B cell (primary cell): Measurements from ENCODE around the gene TLR8.

ENCODE experiments used
- CTCF ChIP-seq: fragments of 200-600 bp; IDR thresholded peaks from one replicate; pipeline ENCODE4 v1.8.0; 2022; ENCODE audit warnings: antibody characterized with exemption, mild to moderate bottlenecking
- EZH2 ChIP-seq: IDR thresholded peaks from 2 replicates; pipeline ENCODE4 v1.6.1; 2012; ENCODE audit warnings: borderline replicate concordance, low read depth, mild to moderate bottlenecking, moderate library complexity, low read length; ENCODE audit not compliant: insufficient read depth, poor library complexity, severe bottlenecking

GRCh38 chrX:12919620-12920019 is 13.2 kb downstream of the TLR8 start:
- no peak for TF ChIP-seq CTCF
- no peak for TF ChIP-seq EZH2
